GM12891 (cell line): ENCODE data around the gene AK8.

Source experiments
- POLR2A ChIP-seq: IDR thresholded peaks from 2 replicates; pipeline ENCODE4 v1.6.1; 2011; ENCODE audit warnings: low read depth, low read length, control low read depth
- POLR2AphosphoS5 ChIP-seq: IDR thresholded peaks from 2 replicates; pipeline ENCODE4 v1.6.1; 2011; ENCODE audit warnings: low read depth, low read length, control low read depth
- SPI1 ChIP-seq: IDR thresholded peaks from 2 replicates; pipeline ENCODE4 v1.6.1; 2011; ENCODE audit warnings: low read depth, low read length, control low read depth

GRCh38 chr9:132769906-132770769, 107.9 kb downstream of the AK8 start:
- TF ChIP-seq SPI1: no peak
- peak; percentile 77 for TF ChIP-seq POLR2A
- peak; percentile 81 for TF ChIP-seq POLR2AphosphoS5
